K562 (cell line): ENCODE data around the gene ATP6V0D1. TPM values are rescaled to one million over a fixed set of nuclear protein-coding genes. Genes with fewer than 3 reads are reported as not detected.

Experiments used
- ATAC-seq: fragments of 200-7000 bp; cut with Tn5 transposase; 3 replicates; pipeline ENCODE4 v1.9.1; 2020; ENCODE audit warnings: moderate library complexity
- BruUV-seq: library from RNA; stranded (reverse); fragments of 400-500 nt; replicated peaks from 2 replicates; lab custom pipeline; 2021; lab: Mats Ljungman, UMichigan
- CTCF ChIA-PET: fragments of 300-600 bp; formaldehyde crosslinking; extraction: SDS; loops from one replicate; lab custom pipeline; 2021; ENCODE audit warnings: low intra/inter-chr PET ratio; lab: Yijun Ruan, JAX
- POLR2A ChIA-PET: fragments of 300-600, 350-650 bp; sonication (Branson Sonifier 250); formaldehyde crosslinking; extraction: SDS; loops from one replicate; lab custom pipeline; 2021; ENCODE audit warnings: antibody characterized with exemption, inconsistent platforms; lab: Yijun Ruan, JAX
- DNase-seq, 4 experiments: peaks; one replicate each; pipeline versions ENCODE4 v3.0.0 to v3.0.0-alpha.2; 2011 to 2018; ENCODE audit warnings: low spot score in 3 of 4, mixed read lengths in 3 of 4; ENCODE audit errors: extremely low read depth in 1 of 4
- FAIRE-seq: peaks from 2 replicates; lab custom pipeline; 2011; peaks lifted over from hg19 to GRCh38; lab: Jason Lieb, UNC
- H2AFZ ChIP-seq: 2 replicates; pipeline ENCODE4 v1.6.0; 2011; ENCODE audit warnings: low read depth, low read length, control low read depth, inconsistent platforms
- H3K27ac ChIP-seq: fragments of 200-600 bp; 3 replicates; pipeline ENCODE4 v1.8.0; 2011; ENCODE audit warnings: low read depth, mild to moderate bottlenecking, control low read depth, inconsistent platforms, low read length, moderate library complexity, mixed read lengths; ENCODE audit errors: extremely low read depth
- H3K27me3 ChIP-seq, 2 experiments: fragments of 300-600 bp in 1 of 2; 2 replicates in 1 of 2; 3 replicates in 1 of 2; pipeline versions ENCODE4 v1.6.0 to v1.8.0; 2011; ENCODE audit warnings: inconsistent platforms in 2 of 2, low read length in 2 of 2, mild to moderate bottlenecking in 1 of 2, mixed read lengths in 1 of 2, moderate library complexity in 1 of 2; ENCODE audit not compliant: control insufficient read depth in 2 of 2, insufficient read depth in 2 of 2
- H3K36me3 ChIP-seq: fragments of 300-600 bp; 3 replicates; pipeline ENCODE4 v1.8.0; 2011; ENCODE audit warnings: mild to moderate bottlenecking, low read length, inconsistent platforms; ENCODE audit not compliant: control insufficient read depth, insufficient read depth
- H3K4me1 ChIP-seq, 2 experiments: fragments of 200-600 bp in 1 of 2; replicated peaks in 1 of 2; 2 replicates in 1 of 2; 3 replicates in 1 of 2; pipeline versions ENCODE4 v1.5.1 to v1.8.0; 2011; ENCODE audit warnings: inconsistent platforms in 2 of 2, low read length in 2 of 2, mild to moderate bottlenecking in 1 of 2, mixed read lengths in 1 of 2, moderate library complexity in 1 of 2; ENCODE audit not compliant: control insufficient read depth in 2 of 2, insufficient read depth in 2 of 2
- H3K4me2 ChIP-seq: 2 replicates; pipeline ENCODE4 v1.6.1; 2011; ENCODE audit warnings: low read length, control low read depth, inconsistent platforms, mixed read lengths; ENCODE audit not compliant: insufficient read depth
- H3K4me3 ChIP-seq: fragments of 200-600 bp; sonication (generic), shearing (Covaris generic); 2 replicates; pipeline ENCODE4 v1.5.1; 2016; ENCODE audit warnings: control low read depth, inconsistent platforms
- H3K79me2 ChIP-seq: fragments of 200-600 bp; 3 replicates; pipeline ENCODE4 v1.8.0; 2011; ENCODE audit warnings: low read length, inconsistent platforms; ENCODE audit not compliant: control insufficient read depth, insufficient read depth
- H3K9ac ChIP-seq, 2 experiments: 2 replicates each; pipeline versions ENCODE4 v1.6.0 to v1.6.1; 2011; ENCODE audit warnings: low read depth in 2 of 2, low read length in 2 of 2, control low read depth in 1 of 2, inconsistent platforms in 1 of 2, mild to moderate bottlenecking in 1 of 2, mixed read lengths in 1 of 2; ENCODE audit not compliant: insufficient read depth in 1 of 2
- H3K9me1 ChIP-seq: one replicate; pipeline ENCODE4 v1.6.0; 2011; ENCODE audit warnings: inconsistent platforms, mild to moderate bottlenecking, low read length, moderate library complexity; ENCODE audit not compliant: control insufficient read depth, insufficient read depth
- H3K9me3 ChIP-seq: replicated peaks from 2 replicates; pipeline ENCODE4 v1.5.1; 2011; ENCODE audit warnings: low read depth, low read length, inconsistent platforms; ENCODE audit not compliant: control insufficient read depth, insufficient read depth
- H4K20me1 ChIP-seq: replicated peaks from 2 replicates; pipeline ENCODE4 v1.6.1; 2011; ENCODE audit warnings: low read length, inconsistent platforms, mixed read lengths; ENCODE audit not compliant: control insufficient read depth, insufficient read depth
- ATF1 ChIP-seq, 2 experiments: fragments of 450-650 bp in 1 of 2; IDR thresholded peaks; 2 replicates each; pipeline ENCODE4 v1.6.1; 2016; ENCODE audit warnings: missing compliant biosample characterization in 1 of 2, missing genetic modification characterization in 1 of 2
- CEBPZ ChIP-seq: fragments of 150-350 bp; IDR thresholded peaks from 2 replicates; pipeline ENCODE4 v1.6.1; 2014; ENCODE audit warnings: low read depth, mild to moderate bottlenecking, low read length, borderline replicate concordance
- CHD4 ChIP-seq: fragments of 200-600 bp; sonication (generic); IDR thresholded peaks from 3 replicates; pipeline ENCODE4 v1.6.1; 2012; ENCODE audit warnings: low read depth, mild to moderate bottlenecking, mixed read lengths, low read length, inconsistent platforms; ENCODE audit not compliant: insufficient read depth, insufficient replicate concordance, poor library complexity, severe bottlenecking
- EWSR1 ChIP-seq: fragments of 450-650 bp; IDR thresholded peaks from 2 replicates; pipeline ENCODE4 v1.6.1; 2018; ENCODE audit warnings: borderline replicate concordance, mild to moderate bottlenecking, low read depth, moderate library complexity; ENCODE audit not compliant: partially characterized antibody
- IFI16 ChIP-seq: fragments of 250-450 bp; sonication (Bioruptor Pico); IDR thresholded peaks from 2 replicates; pipeline ENCODE4 v2.1.2; 2022; ENCODE audit warnings: mild to moderate bottlenecking, inconsistent platforms
- NFRKB ChIP-seq: fragments of 450-650 bp; IDR thresholded peaks from 2 replicates; pipeline ENCODE4 v1.6.1; 2016; ENCODE audit warnings: low read depth
- NONO ChIP-seq, 2 experiments: fragments of 200-400 bp in 1 of 2; fragments of 450-650 bp in 1 of 2; formaldehyde crosslinking in 1 of 2; IDR thresholded peaks; 2 replicates each; pipeline ENCODE4 v1.6.1; 2017; ENCODE audit warnings: low read depth in 2 of 2, mild to moderate bottlenecking in 2 of 2, moderate library complexity in 2 of 2, low read length in 1 of 2
- PREB ChIP-seq: sonication (generic); formaldehyde crosslinking; IDR thresholded peaks from 2 replicates; pipeline ENCODE4 v1.8.1; 2023; ENCODE audit warnings: mild to moderate bottlenecking, missing genetic modification reagents
- TCF7 ChIP-seq: sonication (generic); IDR thresholded peaks from 2 replicates; pipeline ENCODE4 v1.6.1; 2016; ENCODE audit warnings: antibody characterized with exemption, borderline replicate concordance
- ZBTB11 ChIP-seq, 3 experiments: fragments of 200-800 bp in 1 of 3; fragments of 250-450 bp in 1 of 3; fragments of 450-650 bp in 1 of 3; sonication (Bioruptor Pico) in 1 of 3; sonication (Bioruptor generic) in 1 of 3; formaldehyde crosslinking in 1 of 3; IDR thresholded peaks; 2 replicates each; pipeline versions ENCODE4 v1.6.1 to v1.8.0; 2016 to 2022; ENCODE audit warnings: mild to moderate bottlenecking in 2 of 3, missing genetic modification characterization in 2 of 3, missing compliant biosample characterization in 1 of 3, moderate library complexity in 1 of 3
- ZFP1 ChIP-seq: fragments of 450-650 bp; formaldehyde crosslinking; IDR thresholded peaks from 2 replicates; pipeline ENCODE4 v1.4.0; 2020; ENCODE audit warnings: mild to moderate bottlenecking, mixed read lengths
- WGBS: fragments of 100-300 bp; shearing (Covaris generic); methylation state at CpG from one replicate; pipeline ENCODE4 v1.1.6; 2016; ENCODE audit warnings: low coverage, mixed read lengths; ENCODE audit not compliant: insufficient coverage; ENCODE audit errors: missing lambda C conversion rate; 5-methylcytosine and 5-hydroxymethylcytosine counted together
- in situ Hi-C: fragments of 300-500 bp; cut with MboI; formaldehyde crosslinking; loops from 4 replicates; pipeline ENCODE4 v1.15.0; 2018; ENCODE audit warnings: inconsistent platforms, mixed read lengths
- intact Hi-C: fragments of 100-400 bp; cut with micrococcal nuclease; formaldehyde crosslinking; loops from 2 replicates; pipeline ENCODE4 v1.14.2; 2022
- polyA plus RNA-seq, 8 experiments: library from polyadenylated mRNA; depleted of rRNA in 4 of 8; stranded (reverse) in 5 of 8; unstranded in 3 of 8; fragments of >200 nt; fragmentation: Nextera tagmentation in 2 of 8; fragmentation: Illumina TruSeq in 1 of 8; extraction: Ambion mirVana in 2 of 8; extraction: Trizol in 1 of 8; gene quantifications; 2 replicates each; pipeline versions ENCODE4 v1.2.1 to v1.2.3, GENCODE V29; 2011 to 2014; ENCODE audit warnings: inconsistent platforms in 1 of 8, missing spikeins in 1 of 8
- total RNA-seq, 7 experiments: library from RNA; depleted of rRNA in 6 of 7; stranded (reverse); fragments of >200 nt in 6 of 7; fragmentation: Illumina TruSeq in 2 of 7; extraction: Trizol in 2 of 7; gene quantifications; 2 replicates each; pipeline versions ENCODE4 v1.2.1 to v1.2.3, GENCODE V29; 2011 to 2021; ENCODE audit warnings: low replicate concordance in 1 of 7

The ATP6V0D1 gene
- total and polyA plus RNA-seq, 9 of the 15 experiments (the other 6 are each of a cell fraction or from before 2014, with no cell fraction given): 23.2 to 69.7 (median 45.6) TPM

- Histone ChIP-seq H3K9me3 (no peaks in the 10 kb centered on the region), H3K36me3 (peaks cover 7% of the 10 kb centered on the region; the same call in 2 of the 3 replicates), H2AFZ (no peak overlapping the region), H3K4me1 (peaks cover 20 to 34% of the 10 kb centered on the region in 2 experiments), H3K79me2 (peaks cover 36% of the 10 kb centered on the region), H4K20me1 (no peaks in the 10 kb centered on the region), H3K4me3 (no peak overlapping the region), H3K4me2 (no peak overlapping the region), H3K9ac (peak overlapping the region in 1 of 2 experiments; percentile 50; a peak in 1 of 4 replicates), H3K27me3 (no peaks in the 10 kb centered on the region), H3K9me1 (no peaks in the 10 kb centered on the region), H3K27ac (no peak overlapping the region)
- no peak for ATAC-seq
- no peak for FAIRE-seq
- no TSS peak for BruUV-seq
- intact Hi-C loops: no loop called here
- WGBS: 83% methylated on average over 10 of the region's 12 CpGs
- ChIA-PET POLR2A (interaction anchor here (1.0 kb wide), 1 partner anchor 32 kb away, joined by 3 read pairs; no protein-coding TSS in a partner anchor), CTCF (interaction anchor here (1.1 kb wide), 1 partner anchor 38 kb away, joined by 3 read pairs; no protein-coding TSS in a partner anchor)
- in situ Hi-C loops: no loop called here
- no peak for DNase-seq
- TF ChIP-seq CEBPZ: no peak
- no peak for TF ChIP-seq TCF7
- TF ChIP-seq ZFP1 (CRISPR knock-in tag): no peak
- TF ChIP-seq CHD4: no peak
- TF ChIP-seq NONO (IDR thresholded peaks at IDR 0.05; ENCODE audit: low read depth in 2 of 2, low read length in 1 of 2): no peak
- no peak for TF ChIP-seq EWSR1
- no peak for TF ChIP-seq ATF1 (CRISPR knock-in tag; IDR thresholded peaks at IDR 0.05)
- TF ChIP-seq ATF1 (tag; IDR thresholded peaks at IDR 0.05): no peak
- TF ChIP-seq ZBTB11 (CRISPR knock-in tag; IDR thresholded peaks at IDR 0.05): no peak
- no peak for TF ChIP-seq NFRKB
- no peak for TF ChIP-seq PREB (CRISPR knock-in tag)
- no peak for TF ChIP-seq IFI16
Measured at GRCh38 chr16:67483731-67484525, 3.0 kb upstream of the ATP6V0D1 start.
